ENCODE results near the gene NRP2. TPM values are rescaled to one million over a fixed set of nuclear protein-coding genes. Genes with fewer than 3 reads are reported as not detected.

NRP2 gene
- total and polyA plus RNA-seq, 11 donors, result 2.0 to 57.5 (median 4.7) TPM

DNA sequence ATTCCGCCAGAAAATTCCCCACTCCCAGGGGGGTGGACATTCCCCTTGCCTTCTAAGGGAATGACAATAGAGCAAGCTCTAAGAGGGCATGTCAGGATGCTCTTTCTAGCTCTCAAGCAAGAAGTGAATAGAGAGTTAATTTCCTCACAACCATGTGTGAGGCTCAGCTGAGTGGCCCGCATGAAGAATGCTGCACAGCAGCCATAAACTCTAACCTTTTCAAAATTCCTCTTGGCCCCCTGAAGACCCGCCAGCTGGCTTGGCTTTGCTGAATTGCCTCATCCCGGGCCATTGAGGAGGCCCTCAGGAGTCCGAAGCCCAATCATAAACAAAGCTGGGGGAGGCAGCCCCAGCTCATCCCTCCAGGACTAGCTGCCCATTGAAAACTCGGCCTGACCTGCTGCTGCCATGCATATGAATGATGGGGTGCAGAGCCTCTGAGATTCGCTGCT is 38.2 kb downstream of the NRP2 start:
- H3K27ac ChIP-seq, result peak overlapping the region in 1 of 12 donors; percentile 53
- TF ChIP-seq, protein P1, sequence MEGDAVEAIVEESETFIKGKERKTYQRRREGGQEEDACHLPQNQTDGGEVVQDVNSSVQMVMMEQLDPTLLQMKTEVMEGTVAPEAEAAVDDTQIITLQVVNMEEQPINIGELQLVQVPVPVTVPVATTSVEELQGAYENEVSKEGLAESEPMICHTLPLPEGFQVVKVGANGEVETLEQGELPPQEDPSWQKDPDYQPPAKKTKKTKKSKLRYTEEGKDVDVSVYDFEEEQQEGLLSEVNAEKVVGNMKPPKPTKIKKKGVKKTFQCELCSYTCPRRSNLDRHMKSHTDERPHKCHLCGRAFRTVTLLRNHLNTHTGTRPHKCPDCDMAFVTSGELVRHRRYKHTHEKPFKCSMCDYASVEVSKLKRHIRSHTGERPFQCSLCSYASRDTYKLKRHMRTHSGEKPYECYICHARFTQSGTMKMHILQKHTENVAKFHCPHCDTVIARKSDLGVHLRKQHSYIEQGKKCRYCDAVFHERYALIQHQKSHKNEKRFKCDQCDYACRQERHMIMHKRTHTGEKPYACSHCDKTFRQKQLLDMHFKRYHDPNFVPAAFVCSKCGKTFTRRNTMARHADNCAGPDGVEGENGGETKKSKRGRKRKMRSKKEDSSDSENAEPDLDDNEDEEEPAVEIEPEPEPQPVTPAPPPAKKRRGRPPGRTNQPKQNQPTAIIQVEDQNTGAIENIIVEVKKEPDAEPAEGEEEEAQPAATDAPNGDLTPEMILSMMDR (IDR thresholded peaks at IDR 0.05), result no peak
- no peak for TF ChIP-seq POLR2A (IDR thresholded peaks at IDR 0.05)
- peaks cover 0 to 36% (median 0%) of the 10 kb centered on the region in 12 donors for H3K4me1 ChIP-seq

DNA sequence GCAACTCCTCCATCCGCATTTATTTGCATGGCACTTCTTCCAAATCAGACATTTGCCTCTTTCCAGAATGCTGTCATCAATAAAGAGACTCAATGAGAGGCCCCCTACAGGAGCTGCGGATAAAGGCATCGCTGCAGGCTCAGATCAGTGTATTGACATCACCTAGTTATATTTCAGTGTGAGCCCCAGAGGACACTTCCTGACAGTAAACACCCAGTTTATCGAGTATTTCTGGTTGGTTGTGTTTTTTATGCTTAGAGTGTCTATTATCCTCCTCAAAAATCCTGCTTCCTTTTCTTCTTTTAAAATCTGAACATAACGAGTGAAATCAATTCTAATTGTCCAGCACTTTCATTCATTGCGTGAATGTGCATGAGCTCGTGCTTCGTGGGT is 38.8 kb downstream of the NRP2 start:
- no peak for ATAC-seq
- intact Hi-C loops (cut with DNase I), result no loop called here
- Histone ChIP-seq H3K4me1 (peaks cover 0 to 31% (median 0%) of the 10 kb centered on the region in 12 donors), H3K4me3 (no peak overlapping the region), H3K9me3 (no peaks in the 10 kb centered on the region), H3K27me3 (no peaks in the 10 kb centered on the region), H3K36me3 (peaks cover 0 to 61% (median 23%) of the 10 kb centered on the region in 9 donors), H3K27ac (peak overlapping the region in 2 of 12 donors; percentile 44 to 53)
- TF ChIP-seq, protein P1 (IDR thresholded peaks at IDR 0.05), result peak in 3 of 12 donors; percentile 14 to 24 (median 21)
- TF ChIP-seq POLR2A (IDR thresholded peaks at IDR 0.05), result no peak
- WGBS, 4 donors, result 79 to 84% (median 82%) methylated on average over 8 of the region's 8 CpGs
- no peak for DNase-seq

More for the DNA sequence above, 38.2 kb downstream of the NRP2 start:
- Histone ChIP-seq H3K4me3 (no peak overlapping the region), H3K36me3 (peaks cover 0 to 55% (median 19%) of the 10 kb centered on the region in 9 donors), H3K27me3 (no peaks in the 10 kb centered on the region), H3K9me3 (no peaks in the 10 kb centered on the region)
- intact Hi-C loops (cut with DNase I), result no loop called here
- ATAC-seq (no peak), DNase-seq (no peak)
- WGBS, 4 donors, result 55 to 78% (median 73%) methylated on average over 6 to 7 of the region's 7 CpGs

DNA sequence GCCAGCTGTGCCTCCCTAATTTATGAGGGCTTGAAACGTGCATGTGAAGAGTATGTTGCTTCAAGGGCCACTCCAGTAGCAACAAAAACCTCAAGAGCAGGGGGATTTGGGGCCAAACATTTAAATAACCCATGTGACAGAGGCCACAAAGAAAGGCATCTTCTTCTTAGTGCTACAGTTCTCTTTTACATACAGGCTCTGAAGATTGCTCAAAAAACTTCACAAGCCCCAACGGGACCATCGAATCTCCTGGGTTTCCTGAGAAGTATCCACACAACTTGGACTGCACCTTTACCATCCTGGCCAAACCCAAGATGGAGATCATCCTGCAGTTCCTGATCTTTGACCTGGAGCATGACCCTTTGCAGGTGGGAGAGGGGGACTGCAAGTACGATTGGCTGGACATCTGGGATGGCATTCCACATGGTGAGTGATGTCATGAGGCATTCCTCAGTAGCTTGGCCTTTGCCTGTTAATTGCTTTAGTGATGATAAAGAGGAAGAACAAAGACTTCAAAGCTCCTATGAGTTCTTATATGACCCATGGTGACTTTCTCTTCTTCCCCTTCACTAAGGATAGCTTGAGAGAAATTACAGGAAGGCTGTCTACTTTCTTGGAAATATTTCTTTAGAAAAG is 40.1 kb downstream of the NRP2 start:
- Histone ChIP-seq H3K27me3 (no peaks in the 10 kb centered on the region), H3K36me3 (peaks cover 0 to 71% (median 37%) of the 10 kb centered on the region in 9 donors), H3K27ac (peak overlapping the region in 2 of 12 donors; percentile 53 to 71), H3K4me1 (peaks cover 0 to 31% (median 0%) of the 10 kb centered on the region in 12 donors), H3K9me3 (no peaks in the 10 kb centered on the region), H3K4me3 (no peak overlapping the region)
- DNase-seq (no peak), ATAC-seq (no peak)
- TF ChIP-seq POLR2A (IDR thresholded peaks at IDR 0.05), result no peak
- TF ChIP-seq, protein P1 (IDR thresholded peaks at IDR 0.05), result no peak
- intact Hi-C loops (cut with DNase I), result no loop called here
- 73 to 81% (median 79%) methylated on average over 4 of the region's 4 CpGs for WGBS, 4 donors

DNA sequence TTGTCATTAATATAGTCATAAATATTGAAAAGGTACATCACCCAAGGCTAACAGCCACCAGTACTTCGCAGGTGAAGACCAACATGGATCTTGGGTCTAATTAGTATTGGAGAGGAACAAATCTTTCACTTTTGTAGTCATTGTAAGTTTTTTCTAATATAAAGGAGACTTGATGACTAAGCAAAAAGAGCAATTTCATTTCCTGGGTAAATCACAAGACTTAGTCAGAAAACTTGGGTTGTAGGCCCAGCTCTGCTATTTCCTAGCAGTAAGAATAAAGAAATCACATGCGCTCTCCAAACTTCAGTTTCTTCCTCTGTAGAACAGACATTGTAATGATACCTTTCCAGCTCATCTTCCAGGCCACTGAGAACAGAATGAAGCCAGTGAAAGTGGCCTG is 40.9 kb downstream of the NRP2 start:
- intact Hi-C loops (cut with DNase I), result no loop called here
- H3K4me1 ChIP-seq, result peaks cover 0 to 31% (median 0%) of the 10 kb centered on the region in 12 donors

More for the DNA sequence above, 40.9 kb downstream of the NRP2 start:
- H3K27ac ChIP-seq, result peak overlapping the region in 2 of 12 donors; percentile 53 to 71
- H3K4me3 ChIP-seq, result no peak overlapping the region
- H3K9me3 ChIP-seq, result no peaks in the 10 kb centered on the region
- peaks cover 0 to 71% (median 43%) of the 10 kb centered on the region in 9 donors for H3K36me3 ChIP-seq
- DNase-seq (no peak), ATAC-seq (no peak)
- TF ChIP-seq, protein P1 (IDR thresholded peaks at IDR 0.05), result no peak
- no peak for TF ChIP-seq POLR2A (IDR thresholded peaks at IDR 0.05)
- H3K27me3 ChIP-seq, result no peaks in the 10 kb centered on the region
- 92 to 99% (median 98%) methylated on average over 2 of the region's 2 CpGs for WGBS, 4 donors
